Panc1 (cell line): Measurements from ENCODE around the gene RRP9.

Experiments
- POLR2AphosphoS5 ChIP-seq: IDR thresholded peaks from 2 replicates; pipeline ENCODE4 v1.6.1; 2012; ENCODE audit warnings: mild to moderate bottlenecking, low read depth, low read length, moderate library complexity
- TCF7L2 ChIP-seq: IDR thresholded peaks from 2 replicates; pipeline ENCODE4 v1.6.1; 2011; ENCODE audit warnings: mild to moderate bottlenecking, low read depth, low read length, inconsistent platforms
- TF ChIP-seq, protein P1 (sequence below): fragments of 450-650 bp; IDR thresholded peaks from 2 replicates; pipeline ENCODE4 v1.5.1; 2017; ENCODE audit warnings: mild to moderate bottlenecking
- TF ChIP-seq, protein P2 (sequence below), 2 experiments: IDR thresholded peaks; 2 replicates each; pipeline ENCODE4 v1.6.1; 2011 to 2012; ENCODE audit warnings: low read depth in 2 of 2, control low read depth in 1 of 2, low read length in 1 of 2, mild to moderate bottlenecking in 1 of 2, moderate library complexity in 1 of 2; ENCODE audit not compliant: insufficient read depth in 1 of 2

DNA sequence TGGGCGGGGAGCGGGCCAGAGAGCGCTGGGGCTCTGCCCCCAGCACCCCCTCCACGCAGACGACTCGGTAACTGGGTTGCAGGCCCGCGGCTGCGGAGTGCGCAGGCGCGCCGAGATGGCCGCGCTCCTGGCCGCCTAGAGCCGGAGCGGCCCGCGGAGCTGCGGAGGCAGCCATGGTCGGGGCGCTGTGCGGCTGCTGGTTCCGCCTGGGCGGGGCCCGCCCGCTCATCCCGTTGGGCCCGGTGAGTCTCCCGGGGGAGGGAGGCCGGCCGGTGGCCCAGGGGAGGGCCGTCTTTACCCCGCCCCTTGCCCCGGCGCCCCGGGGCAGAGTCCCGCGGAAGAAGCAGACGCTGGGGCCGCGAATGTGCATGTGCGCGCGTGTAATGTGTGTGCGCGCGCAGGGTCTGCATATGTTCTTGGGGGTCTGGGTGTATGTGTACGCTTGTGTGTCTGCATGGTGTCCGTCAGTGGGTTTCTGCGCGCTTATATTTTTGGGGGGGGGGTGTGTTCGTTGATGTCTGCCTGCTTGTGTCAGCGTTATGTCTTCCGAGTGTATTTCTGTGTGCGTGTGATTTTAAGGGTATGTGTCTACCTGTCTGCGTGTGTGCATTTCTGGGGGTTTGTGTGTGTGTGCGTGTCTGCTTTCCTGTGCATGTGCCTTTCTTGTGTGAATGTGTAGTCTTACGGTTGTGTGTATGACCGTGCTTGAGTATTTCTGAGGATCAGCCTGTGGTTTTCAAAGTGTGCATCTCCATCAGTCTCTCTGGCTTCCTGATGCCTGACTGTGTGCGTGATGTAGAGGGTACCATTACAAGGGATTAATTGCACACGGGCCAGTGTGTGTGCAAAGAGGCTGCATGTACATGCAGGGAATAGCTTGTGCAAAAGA lies 33.5 kb upstream of the RRP9 start, which contains the start of gene ABHD14A:
- TF ChIP-seq, protein P1, sequence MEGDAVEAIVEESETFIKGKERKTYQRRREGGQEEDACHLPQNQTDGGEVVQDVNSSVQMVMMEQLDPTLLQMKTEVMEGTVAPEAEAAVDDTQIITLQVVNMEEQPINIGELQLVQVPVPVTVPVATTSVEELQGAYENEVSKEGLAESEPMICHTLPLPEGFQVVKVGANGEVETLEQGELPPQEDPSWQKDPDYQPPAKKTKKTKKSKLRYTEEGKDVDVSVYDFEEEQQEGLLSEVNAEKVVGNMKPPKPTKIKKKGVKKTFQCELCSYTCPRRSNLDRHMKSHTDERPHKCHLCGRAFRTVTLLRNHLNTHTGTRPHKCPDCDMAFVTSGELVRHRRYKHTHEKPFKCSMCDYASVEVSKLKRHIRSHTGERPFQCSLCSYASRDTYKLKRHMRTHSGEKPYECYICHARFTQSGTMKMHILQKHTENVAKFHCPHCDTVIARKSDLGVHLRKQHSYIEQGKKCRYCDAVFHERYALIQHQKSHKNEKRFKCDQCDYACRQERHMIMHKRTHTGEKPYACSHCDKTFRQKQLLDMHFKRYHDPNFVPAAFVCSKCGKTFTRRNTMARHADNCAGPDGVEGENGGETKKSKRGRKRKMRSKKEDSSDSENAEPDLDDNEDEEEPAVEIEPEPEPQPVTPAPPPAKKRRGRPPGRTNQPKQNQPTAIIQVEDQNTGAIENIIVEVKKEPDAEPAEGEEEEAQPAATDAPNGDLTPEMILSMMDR: no peak
- peak; percentile 42; the same call in 1 of the 2 replicates for TF ChIP-seq POLR2AphosphoS5
- TF ChIP-seq, protein P2, sequence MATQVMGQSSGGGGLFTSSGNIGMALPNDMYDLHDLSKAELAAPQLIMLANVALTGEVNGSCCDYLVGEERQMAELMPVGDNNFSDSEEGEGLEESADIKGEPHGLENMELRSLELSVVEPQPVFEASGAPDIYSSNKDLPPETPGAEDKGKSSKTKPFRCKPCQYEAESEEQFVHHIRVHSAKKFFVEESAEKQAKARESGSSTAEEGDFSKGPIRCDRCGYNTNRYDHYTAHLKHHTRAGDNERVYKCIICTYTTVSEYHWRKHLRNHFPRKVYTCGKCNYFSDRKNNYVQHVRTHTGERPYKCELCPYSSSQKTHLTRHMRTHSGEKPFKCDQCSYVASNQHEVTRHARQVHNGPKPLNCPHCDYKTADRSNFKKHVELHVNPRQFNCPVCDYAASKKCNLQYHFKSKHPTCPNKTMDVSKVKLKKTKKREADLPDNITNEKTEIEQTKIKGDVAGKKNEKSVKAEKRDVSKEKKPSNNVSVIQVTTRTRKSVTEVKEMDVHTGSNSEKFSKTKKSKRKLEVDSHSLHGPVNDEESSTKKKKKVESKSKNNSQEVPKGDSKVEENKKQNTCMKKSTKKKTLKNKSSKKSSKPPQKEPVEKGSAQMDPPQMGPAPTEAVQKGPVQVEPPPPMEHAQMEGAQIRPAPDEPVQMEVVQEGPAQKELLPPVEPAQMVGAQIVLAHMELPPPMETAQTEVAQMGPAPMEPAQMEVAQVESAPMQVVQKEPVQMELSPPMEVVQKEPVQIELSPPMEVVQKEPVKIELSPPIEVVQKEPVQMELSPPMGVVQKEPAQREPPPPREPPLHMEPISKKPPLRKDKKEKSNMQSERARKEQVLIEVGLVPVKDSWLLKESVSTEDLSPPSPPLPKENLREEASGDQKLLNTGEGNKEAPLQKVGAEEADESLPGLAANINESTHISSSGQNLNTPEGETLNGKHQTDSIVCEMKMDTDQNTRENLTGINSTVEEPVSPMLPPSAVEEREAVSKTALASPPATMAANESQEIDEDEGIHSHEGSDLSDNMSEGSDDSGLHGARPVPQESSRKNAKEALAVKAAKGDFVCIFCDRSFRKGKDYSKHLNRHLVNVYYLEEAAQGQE (IDR thresholded peaks at IDR 0.05; ENCODE audit: insufficient read depth in 1 of 2, low read depth in 2 of 2, low read length in 1 of 2): no peak
- TF ChIP-seq TCF7L2: no peak
